NCI-H774 (cell line): ENCODE results near the gene CDY1B.
"Not testable (repeated sequence)": the region's sequence is repeated elsewhere in the genome, so short reads cannot be mapped to it uniquely, and the experiment has no call there.

ENCODE experiments used
- DNase-seq: peaks from one replicate; lab custom pipeline; 2025; lab: John Stamatoyannopoulos, UW

CDY1B gene, protein sequence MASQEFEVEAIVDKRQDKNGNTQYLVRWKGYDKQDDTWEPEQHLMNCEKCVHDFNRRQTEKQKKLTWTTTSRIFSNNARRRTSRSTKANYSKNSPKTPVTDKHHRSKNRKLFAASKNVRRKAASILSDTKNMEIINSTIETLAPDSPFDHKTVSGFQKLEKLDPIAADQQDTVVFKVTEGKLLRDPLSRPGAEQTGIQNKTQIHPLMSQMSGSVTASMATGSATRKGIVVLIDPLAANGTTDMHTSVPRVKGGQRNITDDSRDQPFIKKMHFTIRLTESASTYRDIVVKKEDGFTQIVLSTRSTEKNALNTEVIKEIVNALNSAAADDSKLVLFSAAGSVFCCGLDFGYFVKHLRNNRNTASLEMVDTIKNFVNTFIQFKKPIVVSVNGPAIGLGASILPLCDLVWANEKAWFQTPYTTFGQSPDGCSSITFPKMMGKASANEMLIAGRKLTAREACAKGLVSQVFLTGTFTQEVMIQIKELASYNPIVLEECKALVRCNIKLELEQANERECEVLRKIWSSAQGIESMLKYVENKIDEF

DNA sequence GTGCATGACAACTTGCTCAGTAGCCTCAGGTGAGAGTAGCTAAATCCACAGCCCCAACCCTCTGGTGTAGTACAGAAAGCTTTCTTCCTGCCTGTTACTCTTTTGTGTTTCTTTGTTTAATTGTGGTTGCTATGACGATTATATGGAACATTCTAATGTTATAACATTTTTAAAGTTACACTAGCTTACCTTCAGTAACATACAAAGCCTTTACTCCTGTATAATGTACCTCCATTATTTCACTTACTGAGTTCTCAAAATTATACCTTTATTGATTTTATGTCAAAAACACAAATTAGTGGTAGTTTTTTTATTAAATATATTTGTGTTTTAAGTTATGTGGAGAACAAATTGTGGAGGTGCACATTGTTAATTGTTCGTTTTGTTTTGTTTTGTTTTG is at the start of gene CDY1B:
CDY1B (minus strand) TSS at position 101 of the 400 bp plus-strand sequence. CDS start 331 bp downstream, outside the sequence.
- DNase-seq = not testable (repeated sequence)

DNA sequence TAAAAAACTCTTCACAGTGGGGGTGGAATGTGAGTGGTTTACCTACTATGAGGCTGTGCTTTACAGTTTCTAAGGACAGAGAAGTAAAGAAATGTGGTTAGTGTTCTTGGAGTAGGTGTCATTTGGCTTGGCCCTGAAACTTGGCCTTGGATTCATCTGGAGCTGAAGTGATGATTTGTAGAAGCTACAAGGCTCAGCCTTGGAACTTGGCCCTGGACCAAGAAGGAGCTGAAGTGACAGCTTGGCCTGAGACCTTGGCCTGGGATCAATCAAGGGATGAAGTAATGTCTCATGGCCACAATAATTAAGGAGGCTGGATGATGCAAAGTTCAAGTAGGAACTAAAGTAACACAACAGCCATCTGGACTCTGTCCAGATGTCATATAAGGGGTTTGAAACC is 1.7 kb upstream of the CDY1B start:
- DNase-seq = not testable (repeated sequence)

DNA sequence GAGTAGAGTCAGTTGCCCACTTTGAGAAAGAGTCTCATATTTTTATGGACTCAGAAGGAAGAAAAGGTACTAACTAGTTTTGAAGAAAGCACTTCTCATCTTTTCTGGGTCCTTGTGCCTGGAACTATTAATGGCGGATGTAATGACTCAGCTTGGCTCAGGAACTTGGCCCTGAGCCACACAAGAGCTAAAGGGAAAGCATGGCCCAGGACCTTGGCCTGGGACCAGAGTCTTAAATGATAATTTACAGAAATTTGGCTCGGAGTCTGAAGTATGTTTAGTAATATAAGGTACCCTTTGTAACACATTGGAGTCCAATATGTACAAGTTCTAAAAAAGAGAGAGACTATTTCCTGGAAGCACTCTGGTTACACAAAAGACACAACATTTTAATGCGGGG is 4.6 kb downstream of the CDY1B start:
- not testable (repeated sequence) for DNase-seq

DNA sequence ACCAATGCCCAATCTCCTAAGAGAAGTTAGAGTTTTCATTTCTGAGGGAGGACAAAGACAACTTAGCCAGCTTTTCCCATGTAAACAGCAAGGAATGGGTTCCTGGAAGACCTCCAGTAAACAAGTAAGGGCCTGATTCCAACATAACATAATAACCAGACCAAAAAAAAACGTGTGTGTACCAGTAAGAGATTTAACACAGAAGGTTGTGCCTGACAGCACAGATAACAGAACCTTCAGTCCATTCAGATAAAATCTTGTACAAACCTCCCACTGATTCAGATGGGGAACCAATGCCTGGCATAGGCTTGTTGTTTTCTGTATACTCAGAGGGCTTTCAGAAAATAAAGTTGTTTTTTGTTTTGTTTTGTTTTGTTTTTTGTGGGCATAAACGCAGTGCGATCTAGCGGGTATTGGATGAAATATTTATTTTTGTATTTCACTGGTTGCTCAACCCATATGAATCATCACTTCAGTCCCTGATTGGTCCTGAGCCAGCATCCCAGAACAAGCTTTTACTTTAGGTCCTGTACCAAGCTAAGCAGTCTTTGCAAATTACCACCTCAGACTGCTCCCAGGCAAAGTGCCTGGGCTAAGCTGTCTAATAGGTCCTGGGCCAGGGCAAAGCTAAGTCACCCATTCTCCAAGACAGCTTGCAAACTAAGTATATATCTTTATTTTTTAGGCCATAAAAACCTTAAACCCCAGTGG is 8.7 kb downstream of the CDY1B start:
- not testable (repeated sequence) for DNase-seq

DNA sequence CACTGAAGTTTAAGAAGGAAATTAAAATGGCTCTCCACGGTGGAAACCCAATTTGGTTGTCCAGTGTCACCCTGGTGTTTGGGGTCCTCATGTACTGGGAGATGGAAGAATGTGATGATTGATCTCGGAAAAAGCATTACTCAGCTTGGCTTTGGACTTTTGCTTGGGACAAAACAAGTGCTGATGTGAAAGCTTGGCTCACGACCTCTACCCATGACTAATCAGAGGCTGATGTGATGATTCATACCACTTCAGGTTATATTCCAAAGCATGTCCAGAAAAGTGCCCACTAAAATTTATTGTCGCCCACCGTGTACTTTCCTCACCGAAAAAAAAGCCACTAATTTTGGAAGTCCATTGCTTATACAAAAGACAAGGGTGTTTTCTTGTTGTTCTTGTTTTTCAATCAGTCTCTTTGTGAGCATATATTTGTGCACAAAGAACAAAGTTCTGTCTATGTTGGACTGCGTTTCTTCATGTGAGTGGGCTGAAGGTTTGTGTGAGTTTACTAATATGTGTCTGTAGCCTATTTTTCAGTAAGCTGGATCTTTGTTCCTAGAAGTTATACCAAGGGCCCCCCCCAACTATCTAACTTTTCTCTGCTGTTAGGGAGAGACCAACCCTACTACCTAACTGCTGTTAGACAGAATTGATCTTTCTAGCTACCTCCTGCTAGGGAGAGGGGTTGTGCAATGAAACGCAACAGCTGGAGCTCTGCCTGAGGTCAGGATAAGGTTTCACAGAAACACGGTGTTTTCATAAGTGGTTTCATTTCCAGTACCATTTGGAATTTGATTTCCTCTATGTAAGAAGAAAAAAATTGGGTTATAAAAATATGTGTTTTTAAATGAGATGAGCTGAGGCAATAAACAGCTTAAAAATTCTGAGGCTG is 21.4 kb downstream of the CDY1B start:
- not testable (repeated sequence) for DNase-seq
